ENCODE data around the gene PRDM16. TPM values are rescaled to one million over a fixed set of nuclear protein-coding genes. Genes with fewer than 3 reads are reported as not detected.

Gene PRDM16
- total RNA-seq, 4 donors from 2014 or later: 0.41 to 0.95 TPM; not detected in 2

GRCh38 chr1:3071565-3072390 is 2.8 kb downstream of the PRDM16 start:
- 82% methylated on average over 17 of the region's 17 CpGs; no CpG with 5 or more reads in 1 of the 2 donors for WGBS, 2 donors (ENCODE audit: low coverage in 1 of 2)
- Histone ChIP-seq H3K36me3 (no peaks in the 10 kb centered on the region), H3K9me3 (no peaks in the 10 kb centered on the region), H3K4me3 (no peak overlapping the region), H3K27ac (no peak overlapping the region), H3K4me1 (peaks cover 14 to 31% (median 21%) of the 10 kb centered on the region in 4 donors), H3K27me3 (peaks cover 94% of the 10 kb centered on the region)
- intact Hi-C loops (cut with DNase I; ENCODE audit: low total_unique reads): no loop called here
- no peak for TF ChIP-seq EP300 (IDR thresholded peaks at IDR 0.05; ENCODE audit: low read depth)
- no peak for TF ChIP-seq CTCF (IDR thresholded peaks at IDR 0.05)
- no peak for TF ChIP-seq POLR2AphosphoS5 (IDR thresholded peaks at IDR 0.05)
- no peak for TF ChIP-seq POLR2A (IDR thresholded peaks at IDR 0.05)
- no peak for DNase-seq
- in situ Hi-C loops (cut with MboI; ENCODE audit: low pct_ligation_motif_present in 1 of 4, low pct_unique_long_range_greater_than_20kb in 1 of 4, low sequenced_read_pairs in 3 of 4): no loop called here

DNA sequence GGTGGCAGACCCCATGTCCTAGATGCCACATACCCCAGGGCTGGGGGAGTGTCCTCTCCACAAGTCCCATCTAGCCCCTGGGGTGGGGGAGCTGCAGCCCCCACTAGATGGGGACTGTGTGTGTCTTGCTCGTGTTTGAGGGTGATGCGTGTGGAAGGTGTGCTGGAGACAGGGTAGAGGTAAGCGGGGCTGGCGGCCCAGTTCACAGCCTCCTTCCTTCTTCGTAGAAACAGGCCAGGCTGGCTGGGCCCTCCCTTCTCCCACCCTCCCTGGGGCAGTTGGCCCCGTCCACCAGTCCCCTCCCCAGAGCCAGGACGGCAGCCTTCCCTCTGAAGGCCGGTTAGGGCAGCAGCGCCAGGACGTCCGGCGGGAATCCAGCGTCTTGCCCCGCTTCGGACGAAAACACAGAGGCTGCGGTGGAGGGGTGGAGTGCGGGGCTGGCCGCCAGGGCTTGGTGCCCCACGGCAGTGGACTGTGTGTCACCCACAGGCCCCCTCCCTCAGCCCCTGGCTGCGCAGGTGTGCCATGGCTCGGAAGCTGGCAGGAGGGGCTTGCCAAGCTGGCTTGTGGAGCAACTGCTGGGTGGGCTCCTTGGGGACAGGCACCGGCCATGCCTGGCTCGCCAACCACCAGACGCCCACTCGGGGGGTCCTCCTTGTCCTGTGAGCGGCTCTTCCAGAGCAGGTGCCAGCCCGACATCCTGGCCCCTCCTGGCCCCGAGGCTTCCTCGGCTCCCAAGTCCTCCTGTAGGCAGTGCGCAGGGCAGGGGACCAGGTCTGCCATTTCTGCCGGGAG is 3.6 kb downstream of the PRDM16 start:
- intact Hi-C loops (cut with DNase I; ENCODE audit: low total_unique reads): no loop called here
- no peaks in the 10 kb centered on the region for H3K36me3 ChIP-seq
- no peak for DNase-seq
- H3K27me3 ChIP-seq: peaks cover 94% of the 10 kb centered on the region
- TF ChIP-seq POLR2A (IDR thresholded peaks at IDR 0.05) (no peak), CTCF (IDR thresholded peaks at IDR 0.05) (no peak), EP300 (IDR thresholded peaks at IDR 0.05; ENCODE audit: low read depth) (no peak), POLR2AphosphoS5 (IDR thresholded peaks at IDR 0.05) (no peak)
- in situ Hi-C loops (cut with MboI; ENCODE audit: low pct_ligation_motif_present in 1 of 4, low pct_unique_long_range_greater_than_20kb in 1 of 4, low sequenced_read_pairs in 3 of 4): no loop called here
- H3K27ac ChIP-seq: no peak overlapping the region
- no peak overlapping the region for H3K4me3 ChIP-seq
- H3K4me1 ChIP-seq: peaks cover 13 to 28% (median 20%) of the 10 kb centered on the region in 4 donors
- WGBS, 2 donors (ENCODE audit: low coverage in 1 of 2): 66% methylated on average over 31 of the region's 32 CpGs; no CpG with 5 or more reads in 1 of the 2 donors
- H3K9me3 ChIP-seq: no peaks in the 10 kb centered on the region

DNA sequence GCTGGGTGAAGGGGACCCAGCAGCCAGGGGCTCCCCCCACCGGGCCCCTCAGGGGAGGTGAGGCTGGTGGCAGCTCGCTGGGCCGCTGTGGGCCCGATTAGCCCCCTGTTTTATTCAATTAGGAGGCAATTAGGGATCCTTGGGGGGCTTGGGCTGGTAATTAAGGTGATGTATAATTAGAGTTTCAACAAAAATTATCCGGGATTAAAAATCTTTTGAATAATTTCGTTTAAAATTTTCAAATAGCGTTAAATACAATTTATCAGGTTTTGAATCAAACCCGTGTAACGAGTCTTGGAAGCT is 4.1 kb downstream of the PRDM16 start:
- Histone ChIP-seq H3K9me3 (no peaks in the 10 kb centered on the region), H3K27me3 (peaks cover 89% of the 10 kb centered on the region), H3K27ac (no peak overlapping the region), H3K36me3 (no peaks in the 10 kb centered on the region), H3K4me3 (no peak overlapping the region), H3K4me1 (peaks cover 7 to 22% (median 16%) of the 10 kb centered on the region in 4 donors)
- intact Hi-C loops (cut with DNase I; ENCODE audit: low total_unique reads) (no loop called here), in situ Hi-C loops (cut with MboI; ENCODE audit: low pct_ligation_motif_present in 1 of 4, low pct_unique_long_range_greater_than_20kb in 1 of 4, low sequenced_read_pairs in 3 of 4) (no loop called here)
- WGBS, 2 donors (ENCODE audit: low coverage in 1 of 2): 35 to 49% methylated on average over 5 to 9 of the region's 9 CpGs
- TF ChIP-seq POLR2AphosphoS5 (IDR thresholded peaks at IDR 0.05) (no peak), POLR2A (IDR thresholded peaks at IDR 0.05) (no peak), EP300 (IDR thresholded peaks at IDR 0.05; ENCODE audit: low read depth) (no peak), CTCF (IDR thresholded peaks at IDR 0.05) (no peak)
- no peak for DNase-seq

GRCh38 chr1:3073489-3074296 is 4.7 kb downstream of the PRDM16 start:
- peaks cover 84% of the 10 kb centered on the region for H3K27me3 ChIP-seq
- H3K9me3 ChIP-seq: no peaks in the 10 kb centered on the region
- in situ Hi-C loops (cut with MboI; ENCODE audit: low pct_ligation_motif_present in 1 of 4, low pct_unique_long_range_greater_than_20kb in 1 of 4, low sequenced_read_pairs in 3 of 4): no loop called here
- H3K4me3 ChIP-seq: no peak overlapping the region
- WGBS, 2 donors (ENCODE audit: low coverage in 1 of 2): 41 to 55% methylated on average over 4 to 78 of the region's 82 CpGs
- H3K4me1 ChIP-seq: peaks cover 3 to 17% (median 10%) of the 10 kb centered on the region in 4 donors
- no peak for DNase-seq
- H3K36me3 ChIP-seq: no peaks in the 10 kb centered on the region
- H3K27ac ChIP-seq: no peak overlapping the region
- TF ChIP-seq EP300 (IDR thresholded peaks at IDR 0.05; ENCODE audit: low read depth) (no peak), POLR2AphosphoS5 (IDR thresholded peaks at IDR 0.05) (no peak), CTCF (IDR thresholded peaks at IDR 0.05) (no peak), POLR2A (IDR thresholded peaks at IDR 0.05) (no peak)
- intact Hi-C loops (cut with DNase I; ENCODE audit: low total_unique reads): no loop called here
